NB4 (cell line): ENCODE results near the gene HKDC1.

Experiments
- MAX ChIP-seq: IDR thresholded peaks from 2 replicates; pipeline ENCODE4 v1.6.1; 2011; ENCODE audit warnings: low read depth, low read length
- MYC ChIP-seq: IDR thresholded peaks from 2 replicates; pipeline ENCODE4 v1.6.1; 2011; ENCODE audit warnings: low read depth, low read length
- POLR2A ChIP-seq: IDR thresholded peaks from 2 replicates; pipeline ENCODE4 v1.6.1; 2011; ENCODE audit warnings: mild to moderate bottlenecking; ENCODE audit not compliant: insufficient read length; ENCODE audit errors: extremely low read depth
- TF ChIP-seq, protein P1 (sequence below): IDR thresholded peaks from one replicate; pipeline ENCODE4 v1.5.1; 2012; ENCODE audit warnings: low read depth, low read length

DNA sequence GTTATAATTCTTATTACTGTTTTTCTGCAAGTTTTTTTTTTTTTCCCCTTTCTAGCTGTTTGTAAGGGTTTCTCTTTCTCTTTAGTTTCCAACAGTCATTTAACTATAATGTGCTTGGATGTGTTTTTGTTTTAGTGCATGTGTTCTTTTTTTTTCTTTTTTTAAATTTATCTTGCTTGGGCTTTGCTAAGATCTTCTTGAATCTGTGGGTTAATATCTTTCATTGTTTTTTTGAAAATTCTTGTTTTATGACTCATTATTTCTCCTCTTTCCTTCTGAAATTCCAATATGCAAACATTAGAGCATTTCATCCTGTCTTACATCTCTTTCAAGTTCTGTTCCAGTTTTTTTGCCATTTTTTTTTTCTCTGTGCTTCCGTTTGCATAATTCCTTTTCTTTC lies 52.5 kb downstream of the HKDC1 start:
- TF ChIP-seq POLR2A (no peak), MAX (no peak), MYC (no peak)
- TF ChIP-seq, protein P1, sequence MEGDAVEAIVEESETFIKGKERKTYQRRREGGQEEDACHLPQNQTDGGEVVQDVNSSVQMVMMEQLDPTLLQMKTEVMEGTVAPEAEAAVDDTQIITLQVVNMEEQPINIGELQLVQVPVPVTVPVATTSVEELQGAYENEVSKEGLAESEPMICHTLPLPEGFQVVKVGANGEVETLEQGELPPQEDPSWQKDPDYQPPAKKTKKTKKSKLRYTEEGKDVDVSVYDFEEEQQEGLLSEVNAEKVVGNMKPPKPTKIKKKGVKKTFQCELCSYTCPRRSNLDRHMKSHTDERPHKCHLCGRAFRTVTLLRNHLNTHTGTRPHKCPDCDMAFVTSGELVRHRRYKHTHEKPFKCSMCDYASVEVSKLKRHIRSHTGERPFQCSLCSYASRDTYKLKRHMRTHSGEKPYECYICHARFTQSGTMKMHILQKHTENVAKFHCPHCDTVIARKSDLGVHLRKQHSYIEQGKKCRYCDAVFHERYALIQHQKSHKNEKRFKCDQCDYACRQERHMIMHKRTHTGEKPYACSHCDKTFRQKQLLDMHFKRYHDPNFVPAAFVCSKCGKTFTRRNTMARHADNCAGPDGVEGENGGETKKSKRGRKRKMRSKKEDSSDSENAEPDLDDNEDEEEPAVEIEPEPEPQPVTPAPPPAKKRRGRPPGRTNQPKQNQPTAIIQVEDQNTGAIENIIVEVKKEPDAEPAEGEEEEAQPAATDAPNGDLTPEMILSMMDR: no peak
